GM21737 (cell line): ENCODE data around the gene AMZ2.
"Not testable (repeated sequence)": the region's sequence is repeated elsewhere in the genome, so short reads cannot be mapped to it uniquely, and the experiment has no call there.

ENCODE experiments used
- ATAC-seq: cut with Tn5 transposase; IDR thresholded peaks from one replicate; pipeline ENCODE4 v1.9.1; 2021; ENCODE audit warnings: mild to moderate bottlenecking, moderate library complexity; ENCODE audit not compliant: unreplicated experiment

Gene AMZ2

GRCh38 chr17:68247445-68248198 lies at the start of gene AMZ2:
Gene AMZ2 (plus strand): TSS chr17:68248043. CDS start chr17:68250188, 2,145 bp downstream.
- peak; percentile 92 for ATAC-seq

GRCh38 chr17:68198931-68199836 lies 48.7 kb upstream of the AMZ2 start:
- no peak for ATAC-seq

GRCh38 chr17:68199837-68200688 lies 47.8 kb upstream of the AMZ2 start:
- no peak for ATAC-seq

GRCh38 chr17:68200689-68201417 lies 47.0 kb upstream of the AMZ2 start:
- no peak for ATAC-seq

- not testable (repeated sequence) for ATAC-seq
Measured at GRCh38 chr17:68201418-68201771, 46.4 kb upstream of the AMZ2 start.

- not testable (repeated sequence) for ATAC-seq
Measured at GRCh38 chr17:68202321-68202720, 45.5 kb upstream of the AMZ2 start.

- ATAC-seq = peak; percentile 14
Measured at GRCh38 chr17:68204736-68205135, 43.1 kb upstream of the AMZ2 start.

- peak; percentile 82 for ATAC-seq
Measured at GRCh38 chr17:68205251-68205807, 42.5 kb upstream of the AMZ2 start.

GRCh38 chr17:68205808-68206720 lies 41.8 kb upstream of the AMZ2 start:
- peak; percentile 38 for ATAC-seq

GRCh38 chr17:68207651-68208253 lies 40.1 kb upstream of the AMZ2 start:
- ATAC-seq = no peak

- ATAC-seq = not testable (repeated sequence)
Measured at GRCh38 chr17:68208651-68209050, 39.2 kb upstream of the AMZ2 start.

GRCh38 chr17:68209191-68209900 lies 38.5 kb upstream of the AMZ2 start:
- not testable (repeated sequence) for ATAC-seq

- no peak for ATAC-seq
Measured at GRCh38 chr17:68210570-68211315, 37.1 kb upstream of the AMZ2 start.

GRCh38 chr17:68213428-68214411 lies 34.1 kb upstream of the AMZ2 start:
- ATAC-seq = not testable (repeated sequence)

- ATAC-seq = not testable (repeated sequence)
Measured at GRCh38 chr17:68215453-68215852, 32.4 kb upstream of the AMZ2 start.

GRCh38 chr17:68219429-68219828 lies 28.4 kb upstream of the AMZ2 start:
- not testable (repeated sequence) for ATAC-seq
